MM.1S (cell line): Measurements from ENCODE around the gene ADAMTSL1.

Source experiments
- DNase-seq: peaks from one replicate; pipeline ENCODE4 v3.0.0-alpha.2; 2015
- H2AFZ ChIP-seq: fragments of 300-600 bp; sonication (generic); 2 replicates; pipeline ENCODE4 v1.6.0; 2016; ENCODE audit warnings: antibody characterized with exemption, low read length
- H3F3A ChIP-seq: fragments of 300-600 bp; sonication (generic); 2 replicates; pipeline ENCODE4 v1.6.1; 2016; ENCODE audit warnings: mild to moderate bottlenecking, antibody characterized with exemption, low read length, moderate library complexity, mixed read lengths; ENCODE audit not compliant: insufficient read depth
- H3K27ac ChIP-seq: fragments of 300-600 bp; sonication (generic); 2 replicates; pipeline ENCODE4 v1.5.1; 2016; ENCODE audit warnings: mild to moderate bottlenecking, low read length
- H3K27me3 ChIP-seq: fragments of 300-600 bp; sonication (generic); replicated peaks from 2 replicates; pipeline ENCODE4 v1.6.0; 2016; ENCODE audit warnings: low read length; ENCODE audit not compliant: insufficient read depth
- H3K36me3 ChIP-seq: fragments of 300-600 bp; sonication (generic); replicated peaks from 2 replicates; pipeline ENCODE4 v1.6.1; 2016; ENCODE audit warnings: mild to moderate bottlenecking, low read length, mixed read lengths; ENCODE audit not compliant: insufficient read depth
- H3K4me1 ChIP-seq: fragments of 300-600 bp; sonication (generic); 2 replicates; pipeline ENCODE4 v1.6.1; 2016; ENCODE audit warnings: low read length, mixed read lengths
- H3K4me2 ChIP-seq: fragments of 300-600 bp; sonication (generic); 2 replicates; pipeline ENCODE4 v1.6.0; 2016; ENCODE audit warnings: low read depth, low read length
- H3K4me3 ChIP-seq: fragments of 300-600 bp; sonication (generic); 2 replicates; pipeline ENCODE4 v1.5.1; 2016; ENCODE audit warnings: low read length, mixed read lengths
- H3K79me2 ChIP-seq: fragments of 300-600 bp; sonication (generic); 2 replicates; pipeline ENCODE4 v1.6.1; 2016; ENCODE audit warnings: mixed run types, low read length, mixed read lengths
- H3K9ac ChIP-seq: fragments of 300-600 bp; sonication (generic); 2 replicates; pipeline ENCODE4 v1.6.1; 2016; ENCODE audit warnings: low read length, mixed read lengths
- H3K9me2 ChIP-seq: fragments of 300-600 bp; sonication (generic); replicated peaks from 2 replicates; pipeline ENCODE4 v1.6.1; 2016; ENCODE audit warnings: mild to moderate bottlenecking, low read length, mixed read lengths; ENCODE audit not compliant: insufficient read depth
- H3K9me3 ChIP-seq: fragments of 300-600 bp; sonication (generic); replicated peaks from 2 replicates; pipeline ENCODE4 v1.6.1; 2016; ENCODE audit warnings: mild to moderate bottlenecking, low read length, mixed read lengths; ENCODE audit not compliant: insufficient read depth
- H4K20me1 ChIP-seq: fragments of 300-600 bp; sonication (generic); 2 replicates; pipeline ENCODE4 v1.6.1; 2016; ENCODE audit warnings: mild to moderate bottlenecking, low read length, moderate library complexity, mixed read lengths; ENCODE audit not compliant: insufficient read depth
- CTCF ChIP-seq: fragments of 300-600 bp; sonication (generic); IDR thresholded peaks from 2 replicates; pipeline ENCODE4 v1.5.1; 2016; ENCODE audit warnings: antibody characterized with exemption, low read length, mixed read lengths
- EZH2 ChIP-seq: fragments of 300-600 bp; sonication (generic); optimal IDR thresholded peaks from 2 replicates; pipeline ENCODE3; 2017; ENCODE audit warnings: low read depth, mild to moderate bottlenecking, antibody characterized with exemption, low read length, mixed read lengths
- EZH2phosphoT487 ChIP-seq: fragments of 300-600 bp; sonication (generic); IDR thresholded peaks from 2 replicates; pipeline ENCODE4 v1.6.1; 2018; ENCODE audit warnings: antibody characterized with exemption, low read length

The ADAMTSL1 gene

GRCh38 chr9:18761742-18762300 lies 287.9 kb downstream of the ADAMTSL1 start:
- Histone ChIP-seq H3K9ac (no peak overlapping the region), H4K20me1 (no peaks in the 10 kb centered on the region), H3K4me3 (no peak overlapping the region), H3K9me3 (no peaks in the 10 kb centered on the region), H3K27me3 (no peaks in the 10 kb centered on the region), H3K27ac (no peak overlapping the region), H3K9me2 (no peaks in the 10 kb centered on the region), H3F3A (no peaks in the 10 kb centered on the region), H3K4me2 (no peak overlapping the region), H3K79me2 (no peaks in the 10 kb centered on the region), H3K36me3 (no peaks in the 10 kb centered on the region), H3K4me1 (no peaks in the 10 kb centered on the region), H2AFZ (no peak overlapping the region)
- TF ChIP-seq CTCF = no peak
- TF ChIP-seq EZH2 = no peak
- no peak for TF ChIP-seq EZH2phosphoT487
- DNase-seq = no peak

GRCh38 chr9:18766989-18767550 lies 293.1 kb downstream of the ADAMTSL1 start:
- no peaks in the 10 kb centered on the region for H3K79me2 ChIP-seq
- DNase-seq = no peak
- H3K4me1 ChIP-seq = no peaks in the 10 kb centered on the region
- no peaks in the 10 kb centered on the region for H3K36me3 ChIP-seq
- H3K4me3 ChIP-seq = no peak overlapping the region
- no peaks in the 10 kb centered on the region for H4K20me1 ChIP-seq
- no peak overlapping the region for H3K9ac ChIP-seq
- no peaks in the 10 kb centered on the region for H3K27me3 ChIP-seq
- no peaks in the 10 kb centered on the region for H3F3A ChIP-seq
- H3K4me2 ChIP-seq = no peak overlapping the region
- TF ChIP-seq EZH2 (no peak), EZH2phosphoT487 (no peak), CTCF (no peak)
- no peak overlapping the region for H2AFZ ChIP-seq
- H3K9me2 ChIP-seq = no peaks in the 10 kb centered on the region
- H3K9me3 ChIP-seq = no peaks in the 10 kb centered on the region
- H3K27ac ChIP-seq = no peak overlapping the region

- Histone ChIP-seq H2AFZ (peak overlapping the region; percentile 58), H3K9me3 (no peaks in the 10 kb centered on the region), H3F3A (no peaks in the 10 kb centered on the region), H3K9ac (no peak overlapping the region), H3K4me1 (no peaks in the 10 kb centered on the region), H3K4me3 (peak overlapping the region; percentile 27; the same call in 1 of the 2 replicates), H3K27ac (no peak overlapping the region), H3K4me2 (peak overlapping the region; percentile 50; the same call in 1 of the 2 replicates), H3K79me2 (no peaks in the 10 kb centered on the region), H3K9me2 (no peaks in the 10 kb centered on the region), H3K36me3 (no peaks in the 10 kb centered on the region), H4K20me1 (no peaks in the 10 kb centered on the region), H3K27me3 (no peaks in the 10 kb centered on the region)
- peak; percentile 10 for DNase-seq
- TF ChIP-seq EZH2phosphoT487 (no peak), CTCF (no peak), EZH2 (no peak)
These were observed 295.1 kb downstream of the ADAMTSL1 start for GRCh38 chr9:18768951-18769622.
